K562 (cell line): ENCODE data around the gene NARF. TPM values are rescaled to one million over a fixed set of nuclear protein-coding genes. Genes with fewer than 3 reads are reported as not detected.
A peak's percentile ranks its signal among the peaks of the same experiment; 100 is the strongest.

Source experiments
- ATAC-seq: fragments of 200-7000 bp; cut with Tn5 transposase; 3 replicates; pipeline ENCODE4 v1.9.1; 2020; ENCODE audit warnings: moderate library complexity
- BruUV-seq: library from RNA; stranded (reverse); fragments of 400-500 nt; replicated peaks from 2 replicates; lab custom pipeline; 2021; lab: Mats Ljungman, UMichigan
- CTCF ChIA-PET: fragments of 300-600 bp; formaldehyde crosslinking; extraction: SDS; loops from one replicate; lab custom pipeline; 2021; ENCODE audit warnings: low intra/inter-chr PET ratio; lab: Yijun Ruan, JAX
- POLR2A ChIA-PET: fragments of 300-600, 350-650 bp; sonication (Branson Sonifier 250); formaldehyde crosslinking; extraction: SDS; loops from one replicate; lab custom pipeline; 2021; ENCODE audit warnings: antibody characterized with exemption, inconsistent platforms; lab: Yijun Ruan, JAX
- DNase-seq, 4 experiments: peaks; one replicate each; pipeline versions ENCODE4 v3.0.0 to v3.0.0-alpha.2; 2011 to 2018; ENCODE audit warnings: low spot score in 3 of 4, mixed read lengths in 3 of 4; ENCODE audit errors: extremely low read depth in 1 of 4
- FAIRE-seq: peaks from 2 replicates; lab custom pipeline; 2011; peaks lifted over from hg19 to GRCh38; lab: Jason Lieb, UNC
- H2AFZ ChIP-seq: 2 replicates; pipeline ENCODE4 v1.6.0; 2011; ENCODE audit warnings: low read depth, low read length, control low read depth, inconsistent platforms
- H3K27ac ChIP-seq: fragments of 200-600 bp; 3 replicates; pipeline ENCODE4 v1.8.0; 2011; ENCODE audit warnings: low read depth, mild to moderate bottlenecking, control low read depth, inconsistent platforms, low read length, moderate library complexity, mixed read lengths; ENCODE audit errors: extremely low read depth
- H3K27me3 ChIP-seq, 2 experiments: fragments of 300-600 bp in 1 of 2; 2 replicates in 1 of 2; 3 replicates in 1 of 2; pipeline versions ENCODE4 v1.6.0 to v1.8.0; 2011; ENCODE audit warnings: inconsistent platforms in 2 of 2, low read length in 2 of 2, mild to moderate bottlenecking in 1 of 2, mixed read lengths in 1 of 2, moderate library complexity in 1 of 2; ENCODE audit not compliant: control insufficient read depth in 2 of 2, insufficient read depth in 2 of 2
- H3K36me3 ChIP-seq: fragments of 300-600 bp; 3 replicates; pipeline ENCODE4 v1.8.0; 2011; ENCODE audit warnings: mild to moderate bottlenecking, low read length, inconsistent platforms; ENCODE audit not compliant: control insufficient read depth, insufficient read depth
- H3K4me1 ChIP-seq, 2 experiments: fragments of 200-600 bp in 1 of 2; replicated peaks in 1 of 2; 2 replicates in 1 of 2; 3 replicates in 1 of 2; pipeline versions ENCODE4 v1.5.1 to v1.8.0; 2011; ENCODE audit warnings: inconsistent platforms in 2 of 2, low read length in 2 of 2, mild to moderate bottlenecking in 1 of 2, mixed read lengths in 1 of 2, moderate library complexity in 1 of 2; ENCODE audit not compliant: control insufficient read depth in 2 of 2, insufficient read depth in 2 of 2
- H3K4me2 ChIP-seq: 2 replicates; pipeline ENCODE4 v1.6.1; 2011; ENCODE audit warnings: low read length, control low read depth, inconsistent platforms, mixed read lengths; ENCODE audit not compliant: insufficient read depth
- H3K4me3 ChIP-seq: fragments of 200-600 bp; sonication (generic), shearing (Covaris generic); 2 replicates; pipeline ENCODE4 v1.5.1; 2016; ENCODE audit warnings: control low read depth, inconsistent platforms
- H3K79me2 ChIP-seq: fragments of 200-600 bp; 3 replicates; pipeline ENCODE4 v1.8.0; 2011; ENCODE audit warnings: low read length, inconsistent platforms; ENCODE audit not compliant: control insufficient read depth, insufficient read depth
- H3K9ac ChIP-seq, 2 experiments: 2 replicates each; pipeline versions ENCODE4 v1.6.0 to v1.6.1; 2011; ENCODE audit warnings: low read depth in 2 of 2, low read length in 2 of 2, control low read depth in 1 of 2, inconsistent platforms in 1 of 2, mild to moderate bottlenecking in 1 of 2, mixed read lengths in 1 of 2; ENCODE audit not compliant: insufficient read depth in 1 of 2
- H3K9me1 ChIP-seq: one replicate; pipeline ENCODE4 v1.6.0; 2011; ENCODE audit warnings: inconsistent platforms, mild to moderate bottlenecking, low read length, moderate library complexity; ENCODE audit not compliant: control insufficient read depth, insufficient read depth
- H3K9me3 ChIP-seq: replicated peaks from 2 replicates; pipeline ENCODE4 v1.5.1; 2011; ENCODE audit warnings: low read depth, low read length, inconsistent platforms; ENCODE audit not compliant: control insufficient read depth, insufficient read depth
- H4K20me1 ChIP-seq: replicated peaks from 2 replicates; pipeline ENCODE4 v1.6.1; 2011; ENCODE audit warnings: low read length, inconsistent platforms, mixed read lengths; ENCODE audit not compliant: control insufficient read depth, insufficient read depth
- BHLHE40 ChIP-seq: IDR thresholded peaks from 2 replicates; pipeline ENCODE4 v1.6.1; 2011; ENCODE audit warnings: low read length, improper control_type of control experiment
- CTCF ChIP-seq, 3 experiments: IDR thresholded peaks in 2 of 3; conservative IDR thresholded peaks in 1 of 3; 2 replicates each; pipeline ENCODE4 v1.5.1; 2011 to 2012; ENCODE audit warnings: low read length in 3 of 3, mild to moderate bottlenecking in 3 of 3, control low read depth in 2 of 3, improper control_type of control experiment in 1 of 3, inconsistent platforms in 1 of 3, low read depth in 1 of 3, mixed read lengths in 1 of 3, moderate library complexity in 1 of 3; ENCODE audit not compliant: insufficient read depth in 2 of 3
- IRF2 ChIP-seq: sonication (generic); formaldehyde crosslinking; IDR thresholded peaks from 2 replicates; pipeline ENCODE4 v1.8.1; 2022; ENCODE audit warnings: mild to moderate bottlenecking, missing genetic modification reagents
- MYBL2 ChIP-seq, 2 experiments: fragments of 450-650 bp in 1 of 2; sonication (generic) in 1 of 2; formaldehyde crosslinking in 1 of 2; IDR thresholded peaks; 2 replicates each; pipeline versions ENCODE4 v1.6.1 to v1.8.1; 2017 to 2022; ENCODE audit warnings: borderline replicate concordance in 1 of 2, inconsistent platforms in 1 of 2, low read depth in 1 of 2, mild to moderate bottlenecking in 1 of 2, missing genetic modification reagents in 1 of 2, moderate library complexity in 1 of 2
- NEUROD1 ChIP-seq: fragments of 150-350 bp; IDR thresholded peaks from 2 replicates; pipeline ENCODE4 v1.6.1; 2014; ENCODE audit warnings: borderline replicate concordance, low read length, low read depth; ENCODE audit not compliant: partially characterized antibody
- NFXL1 ChIP-seq: fragments of 450-650 bp; formaldehyde crosslinking; IDR thresholded peaks from 2 replicates; pipeline ENCODE4 v1.4.0; 2021; ENCODE audit warnings: mild to moderate bottlenecking
- NR2C1 ChIP-seq, 2 experiments: fragments of 450-650 bp; IDR thresholded peaks; 2 replicates each; pipeline ENCODE4 v1.6.1; 2017; ENCODE audit warnings: mild to moderate bottlenecking in 2 of 2, antibody characterized with exemption in 1 of 2, inconsistent platforms in 1 of 2, missing compliant biosample characterization in 1 of 2, missing genetic modification characterization in 1 of 2
- POLR2G ChIP-seq: fragments of 200-400 bp; formaldehyde crosslinking; IDR thresholded peaks from 2 replicates; pipeline ENCODE4 v1.6.1; 2017; ENCODE audit warnings: low read depth, mild to moderate bottlenecking, antibody characterized with exemption, low read length, moderate library complexity
- RBFOX2 ChIP-seq: fragments of 200-400 bp; formaldehyde crosslinking; IDR thresholded peaks from 2 replicates; pipeline ENCODE4 v1.6.1; 2017; ENCODE audit warnings: low read depth, mild to moderate bottlenecking, low read length, moderate library complexity
- SLC30A9 ChIP-seq: fragments of 250-450 bp; sonication (Bioruptor Pico); IDR thresholded peaks from 2 replicates; pipeline ENCODE4 v1.8.0; 2022; ENCODE audit warnings: mild to moderate bottlenecking, moderate library complexity
- TCF3 ChIP-seq: sonication (generic); formaldehyde crosslinking; IDR thresholded peaks from 2 replicates; pipeline ENCODE4 v1.4.0; 2020; ENCODE audit warnings: mild to moderate bottlenecking, missing genetic modification reagents
- TRIM24 ChIP-seq, 2 experiments: fragments of 450-650 bp; IDR thresholded peaks; 2 replicates each; pipeline ENCODE4 v1.6.1; 2016
- ZKSCAN1 ChIP-seq: fragments of 150-350 bp; IDR thresholded peaks from 2 replicates; pipeline ENCODE4 v1.6.1; 2016; ENCODE audit warnings: low read depth, low read length
- WGBS: fragments of 100-300 bp; shearing (Covaris generic); methylation state at CpG from one replicate; pipeline ENCODE4 v1.1.6; 2016; ENCODE audit warnings: low coverage, mixed read lengths; ENCODE audit not compliant: insufficient coverage; ENCODE audit errors: missing lambda C conversion rate; 5-methylcytosine and 5-hydroxymethylcytosine counted together
- in situ Hi-C: fragments of 300-500 bp; cut with MboI; formaldehyde crosslinking; loops from 4 replicates; pipeline ENCODE4 v1.15.0; 2018; ENCODE audit warnings: inconsistent platforms, mixed read lengths
- intact Hi-C: fragments of 100-400 bp; cut with micrococcal nuclease; formaldehyde crosslinking; loops from 2 replicates; pipeline ENCODE4 v1.14.2; 2022
- polyA plus RNA-seq, 8 experiments: library from polyadenylated mRNA; depleted of rRNA in 4 of 8; stranded (reverse) in 5 of 8; unstranded in 3 of 8; fragments of >200 nt; fragmentation: Nextera tagmentation in 2 of 8; fragmentation: Illumina TruSeq in 1 of 8; extraction: Ambion mirVana in 2 of 8; extraction: Trizol in 1 of 8; gene quantifications; 2 replicates each; pipeline versions ENCODE4 v1.2.1 to v1.2.3, GENCODE V29; 2011 to 2014; ENCODE audit warnings: inconsistent platforms in 1 of 8, missing spikeins in 1 of 8
- total RNA-seq, 7 experiments: library from RNA; depleted of rRNA in 6 of 7; stranded (reverse); fragments of >200 nt in 6 of 7; fragmentation: Illumina TruSeq in 2 of 7; extraction: Trizol in 2 of 7; gene quantifications; 2 replicates each; pipeline versions ENCODE4 v1.2.1 to v1.2.3, GENCODE V29; 2011 to 2021; ENCODE audit warnings: low replicate concordance in 1 of 7

Gene NARF
- total and polyA plus RNA-seq, 9 of the 15 experiments (the other 6 are each of a cell fraction or from before 2014, with no cell fraction given), result 60.4 to 423 (median 132) TPM

GRCh38 chr17:82461827-82462524 lies 3.4 kb downstream of the NARF start (continued):
- 0 out of 6 replicates have a peak, but pooled peaks of 1 of the 3 experiments have one; percentile 2 for TF ChIP-seq CTCF (IDR thresholded peaks at IDR 0.05 in 2 of 3, conservative IDR thresholded peaks at IDR 0.05 in 1 of 3; ENCODE audit: insufficient read depth in 2 of 3, low read depth in 1 of 3, low read length in 3 of 3)
- peak; percentile 99 for TF ChIP-seq TCF3 (CRISPR knock-in tag)
- peak; percentile 83 for TF ChIP-seq BHLHE40
- no peak for TF ChIP-seq SLC30A9 (CRISPR knock-in tag)
- TF ChIP-seq ZKSCAN1, result peak; percentile 73; the same call in 1 of the 2 replicates
- TF ChIP-seq TRIM24 (IDR thresholded peaks at IDR 0.05), result peak; percentile 95 to 97

GRCh38 chr17:82463391-82463790 lies 4.8 kb downstream of the NARF start:
- BruUV-seq, result no TSS peak
- Histone ChIP-seq H3K4me1 (peaks cover 49 to 60% of the 10 kb centered on the region in 2 experiments), H3K36me3 (peaks cover 83% of the 10 kb centered on the region), H2AFZ (no peak overlapping the region), H3K9ac (peak overlapping the region in 1 of 2 experiments; percentile 85; a peak in 2 of 4 replicates), H3K9me1 (peaks cover 6% of the 10 kb centered on the region), H3K27ac (no peak overlapping the region; the same call in 2 of the 3 replicates), H3K79me2 (peaks cover 87% of the 10 kb centered on the region), H3K4me3 (no peak overlapping the region), H3K4me2 (no peak overlapping the region; the same call in 1 of the 2 replicates), H3K9me3 (no peaks in the 10 kb centered on the region), H3K27me3 (no peaks in the 10 kb centered on the region; a peak in 1 of 5 replicates), H4K20me1 (no peaks in the 10 kb centered on the region)
- WGBS, result 79% methylated on average over 6 of the region's 6 CpGs
- in situ Hi-C loops (no loop called here), intact Hi-C loops (no loop called here)
- no peak for ATAC-seq
- TF ChIP-seq RBFOX2 (0 out of 2 replicates have a peak, but pooled peaks have one; percentile 22), NEUROD1 (no peak), NFXL1 (CRISPR knock-in tag) (no peak), NR2C1 (IDR thresholded peaks at IDR 0.05) (no peak), NR2C1 (tag; IDR thresholded peaks at IDR 0.05) (no peak), MYBL2 (IDR thresholded peaks at IDR 0.05; ENCODE audit: low read depth) (no peak), MYBL2 (CRISPR knock-in tag; IDR thresholded peaks at IDR 0.05; ENCODE audit: borderline replicate concordance) (no peak), IRF2 (CRISPR knock-in tag) (0 out of 2 replicates have a peak, but pooled peaks have one; percentile 29), POLR2G (peak; percentile 41; the same call in 1 of the 2 replicates)
- ChIA-PET CTCF (no interaction called here), POLR2A (interaction anchor here (0.6 to 1.0 kb wide), 2 partner anchors 8 to 119 kb away, joined by 3 to 5 read pairs; no protein-coding TSS in a partner anchor)
- FAIRE-seq, result no peak
- peak in 1 of 4 experiments; percentile 19 for DNase-seq
